HepG2 (cell line): Measurements from ENCODE around the gene TADA2B. TPM values are rescaled to one million over a fixed set of nuclear protein-coding genes. Genes with fewer than 3 reads are reported as not detected.

Experiments
- BORCS8-MEF2B ChIP-seq: sonication (generic); formaldehyde crosslinking; IDR thresholded peaks from 2 replicates; pipeline ENCODE4 v1.8.0; 2022; ENCODE audit warnings: mild to moderate bottlenecking, missing genetic modification reagents
- DNMT1 ChIP-seq: sonication (generic); formaldehyde crosslinking; IDR thresholded peaks from 2 replicates; pipeline ENCODE4 v1.5.1; 2020; ENCODE audit warnings: mild to moderate bottlenecking, missing genetic modification reagents
- ETS1 ChIP-seq: sonication (generic); formaldehyde crosslinking; IDR thresholded peaks from 2 replicates; pipeline ENCODE4 v1.4.0; 2020; ENCODE audit warnings: missing genetic modification reagents
- KLF15 ChIP-seq: sonication (generic); formaldehyde crosslinking; IDR thresholded peaks from 2 replicates; pipeline ENCODE4 v1.8.1; 2023; ENCODE audit warnings: borderline replicate concordance, mild to moderate bottlenecking, inconsistent platforms, missing genetic modification reagents, mixed read lengths
- MBNL3 ChIP-seq: fragments of 250-450 bp; sonication (Bioruptor Pico); conservative IDR thresholded peaks from 2 replicates; pipeline ENCODE4 v1.8.0; 2022; ENCODE audit warnings: mild to moderate bottlenecking, inconsistent platforms
- NFAT5 ChIP-seq: sonication (generic); formaldehyde crosslinking; IDR thresholded peaks from 2 replicates; pipeline ENCODE4 v1.4.0; 2020; ENCODE audit warnings: missing genetic modification reagents
- SETDB1 ChIP-seq: sonication (generic); formaldehyde crosslinking; IDR thresholded peaks from 2 replicates; pipeline ENCODE4 v1.5.1; 2020; ENCODE audit warnings: missing genetic modification reagents, mild to moderate bottlenecking, borderline replicate concordance
- SIN3B ChIP-seq: fragments of 150-350 bp; IDR thresholded peaks from 2 replicates; pipeline ENCODE4 v1.6.1; 2014; ENCODE audit warnings: low read length
- SNAI1 ChIP-seq: sonication (generic); formaldehyde crosslinking; IDR thresholded peaks from 2 replicates; pipeline ENCODE4 v1.5.0; 2020; ENCODE audit warnings: mild to moderate bottlenecking, missing genetic modification reagents, borderline replicate concordance
- ZFX ChIP-seq: sonication (generic); formaldehyde crosslinking; IDR thresholded peaks from 2 replicates; pipeline ENCODE4 v1.4.0; 2020; ENCODE audit warnings: mild to moderate bottlenecking, low read depth, missing genetic modification reagents, moderate library complexity
- ZNF160 ChIP-seq: sonication (generic); formaldehyde crosslinking; IDR thresholded peaks from 2 replicates; pipeline ENCODE4 v1.8.0; 2022; ENCODE audit warnings: mild to moderate bottlenecking, inconsistent platforms, missing genetic modification reagents
- ZNF326 ChIP-seq: sonication (generic); formaldehyde crosslinking; IDR thresholded peaks from 2 replicates; pipeline ENCODE4 v1.4.0; 2020; ENCODE audit warnings: missing genetic modification reagents, borderline replicate concordance
- polyA plus RNA-seq, 8 experiments: library from polyadenylated mRNA; depleted of rRNA in 3 of 8; stranded (reverse) in 7 of 8; unstranded in 1 of 8; fragments of >200 nt; fragmentation: Illumina TruSeq in 4 of 8; extraction: Trizol in 4 of 8; gene quantifications; 2 replicates each; pipeline versions ENCODE4 v1.2.1 to v1.2.3, GENCODE V29; 2011 to 2016; ENCODE audit warnings: low read depth in 4 of 8, missing spikeins in 1 of 8, mixed read lengths in 1 of 8; ENCODE audit not compliant: insufficient read depth in 1 of 8
- total RNA-seq, 5 experiments: library from RNA; depleted of rRNA; stranded (reverse); fragments of >200 nt; fragmentation: Illumina TruSeq; extraction: Trizol; gene quantifications; 2 replicates each; pipeline ENCODE4 v1.2.3, GENCODE V29; 2016; ENCODE audit warnings: low read depth in 1 of 5
- TF ChIP-seq, protein P1 (sequence below): sonication (generic); formaldehyde crosslinking; IDR thresholded peaks from 2 replicates; pipeline ENCODE4 v1.4.0; 2020; ENCODE audit warnings: missing genetic modification reagents, borderline replicate concordance
- TF ChIP-seq, protein P2 (sequence below): sonication (generic); formaldehyde crosslinking; IDR thresholded peaks from 2 replicates; pipeline ENCODE4 v1.9.0; 2022; ENCODE audit warnings: missing genetic modification reagents, mild to moderate bottlenecking, borderline replicate concordance

Gene TADA2B
- total and polyA plus RNA-seq, 2 of the 13 experiments (the other 11 are each of a cell fraction or from before 2014, with no cell fraction given) = 4.6 to 8.9 TPM

DNA sequence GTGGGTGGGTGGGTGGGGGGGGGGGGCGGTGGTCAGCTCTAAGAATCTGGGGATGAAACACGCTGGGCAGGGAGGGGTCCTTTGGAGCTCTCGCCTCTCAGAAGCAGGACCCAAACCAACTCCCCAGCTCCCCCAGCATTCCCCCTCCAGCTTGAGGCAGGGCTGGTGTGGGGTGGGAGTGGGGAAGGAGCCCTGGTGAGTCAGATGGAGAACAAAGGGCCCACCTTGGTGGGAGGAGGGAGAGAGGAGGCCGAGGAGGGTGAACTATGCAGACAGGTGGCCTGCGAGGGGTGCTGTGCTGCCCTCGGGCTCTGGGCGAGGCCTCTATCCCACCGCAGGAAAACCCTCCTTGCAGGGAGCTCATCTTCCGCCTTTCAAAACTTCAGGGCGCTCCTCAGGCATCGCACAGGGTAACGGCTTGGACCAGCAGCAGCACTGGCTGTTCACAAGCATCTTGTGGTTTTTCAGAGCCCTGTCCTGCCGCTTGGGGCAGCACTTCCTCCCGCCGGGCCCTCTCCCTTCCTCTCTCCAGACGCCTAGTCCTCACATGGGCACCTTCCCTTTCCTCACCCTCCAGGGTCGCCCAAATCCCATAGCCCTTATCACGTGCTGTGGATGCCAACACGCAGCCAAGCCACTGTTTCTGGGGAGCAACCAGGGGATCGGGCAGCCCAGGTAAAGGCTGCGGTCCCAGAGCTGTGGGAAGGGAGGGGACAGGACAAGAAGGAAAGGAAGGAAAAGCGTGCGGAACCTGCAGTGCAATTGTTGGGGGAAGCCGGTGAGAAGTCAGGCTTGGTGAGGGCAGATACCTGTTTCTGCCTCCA is 58.7 kb downstream of the TADA2B start (continued):
- TF ChIP-seq, protein P1, sequence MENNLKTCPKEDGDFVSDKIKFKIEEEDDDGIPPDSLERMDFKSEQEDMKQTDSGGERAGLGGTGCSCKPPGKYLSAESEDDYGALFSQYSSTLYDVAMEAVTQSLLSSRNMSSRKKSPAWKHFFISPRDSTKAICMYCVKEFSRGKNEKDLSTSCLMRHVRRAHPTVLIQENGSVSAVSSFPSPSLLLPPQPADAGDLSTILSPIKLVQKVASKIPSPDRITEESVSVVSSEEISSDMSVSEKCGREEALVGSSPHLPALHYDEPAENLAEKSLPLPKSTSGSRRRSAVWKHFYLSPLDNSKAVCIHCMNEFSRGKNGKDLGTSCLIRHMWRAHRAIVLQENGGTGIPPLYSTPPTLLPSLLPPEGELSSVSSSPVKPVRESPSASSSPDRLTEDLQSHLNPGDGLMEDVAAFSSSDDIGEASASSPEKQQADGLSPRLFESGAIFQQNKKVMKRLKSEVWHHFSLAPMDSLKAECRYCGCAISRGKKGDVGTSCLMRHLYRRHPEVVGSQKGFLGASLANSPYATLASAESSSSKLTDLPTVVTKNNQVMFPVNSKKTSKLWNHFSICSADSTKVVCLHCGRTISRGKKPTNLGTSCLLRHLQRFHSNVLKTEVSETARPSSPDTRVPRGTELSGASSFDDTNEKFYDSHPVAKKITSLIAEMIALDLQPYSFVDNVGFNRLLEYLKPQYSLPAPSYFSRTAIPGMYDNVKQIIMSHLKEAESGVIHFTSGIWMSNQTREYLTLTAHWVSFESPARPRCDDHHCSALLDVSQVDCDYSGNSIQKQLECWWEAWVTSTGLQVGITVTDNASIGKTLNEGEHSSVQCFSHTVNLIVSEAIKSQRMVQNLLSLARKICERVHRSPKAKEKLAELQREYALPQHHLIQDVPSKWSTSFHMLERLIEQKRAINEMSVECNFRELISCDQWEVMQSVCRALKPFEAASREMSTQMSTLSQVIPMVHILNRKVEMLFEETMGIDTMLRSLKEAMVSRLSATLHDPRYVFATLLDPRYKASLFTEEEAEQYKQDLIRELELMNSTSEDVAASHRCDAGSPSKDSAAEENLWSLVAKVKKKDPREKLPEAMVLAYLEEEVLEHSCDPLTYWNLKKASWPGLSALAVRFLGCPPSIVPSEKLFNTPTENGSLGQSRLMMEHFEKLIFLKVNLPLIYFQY (CRISPR knock-in tag) = no peak
- no peak for TF ChIP-seq ETS1 (CRISPR knock-in tag)
- no peak for TF ChIP-seq KLF15 (CRISPR knock-in tag)
- no peak for TF ChIP-seq MBNL3 (CRISPR knock-in tag)
- TF ChIP-seq NFAT5 (CRISPR knock-in tag) = no peak
- no peak for TF ChIP-seq SIN3B
- no peak for TF ChIP-seq BORCS8-MEF2B (CRISPR knock-in tag)
- TF ChIP-seq SETDB1 = no peak
- no peak for TF ChIP-seq ZNF160 (CRISPR knock-in tag)
- no peak for TF ChIP-seq SNAI1 (CRISPR knock-in tag)
- no peak for TF ChIP-seq ZNF326
- TF ChIP-seq, protein P2, sequence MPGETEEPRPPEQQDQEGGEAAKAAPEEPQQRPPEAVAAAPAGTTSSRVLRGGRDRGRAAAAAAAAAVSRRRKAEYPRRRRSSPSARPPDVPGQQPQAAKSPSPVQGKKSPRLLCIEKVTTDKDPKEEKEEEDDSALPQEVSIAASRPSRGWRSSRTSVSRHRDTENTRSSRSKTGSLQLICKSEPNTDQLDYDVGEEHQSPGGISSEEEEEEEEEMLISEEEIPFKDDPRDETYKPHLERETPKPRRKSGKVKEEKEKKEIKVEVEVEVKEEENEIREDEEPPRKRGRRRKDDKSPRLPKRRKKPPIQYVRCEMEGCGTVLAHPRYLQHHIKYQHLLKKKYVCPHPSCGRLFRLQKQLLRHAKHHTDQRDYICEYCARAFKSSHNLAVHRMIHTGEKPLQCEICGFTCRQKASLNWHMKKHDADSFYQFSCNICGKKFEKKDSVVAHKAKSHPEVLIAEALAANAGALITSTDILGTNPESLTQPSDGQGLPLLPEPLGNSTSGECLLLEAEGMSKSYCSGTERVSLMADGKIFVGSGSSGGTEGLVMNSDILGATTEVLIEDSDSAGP = peak; percentile 57; the same call in 1 of the 2 replicates
- peak; percentile 38 for TF ChIP-seq ZFX (CRISPR knock-in tag)
- TF ChIP-seq DNMT1 (CRISPR knock-in tag) = no peak
